Measurements from ENCODE around the gene CALML4. TPM values are rescaled to one million over a fixed set of nuclear protein-coding genes. Genes with fewer than 3 reads are reported as not detected.
"Not testable (repeated sequence)": the region's sequence is repeated elsewhere in the genome, so short reads cannot be mapped to it uniquely, and the experiment has no call there.

The CALML4 gene
- total and polyA plus RNA-seq, 7 donors, result 0.85 to 2.2 (median 1.4) TPM

DNA sequence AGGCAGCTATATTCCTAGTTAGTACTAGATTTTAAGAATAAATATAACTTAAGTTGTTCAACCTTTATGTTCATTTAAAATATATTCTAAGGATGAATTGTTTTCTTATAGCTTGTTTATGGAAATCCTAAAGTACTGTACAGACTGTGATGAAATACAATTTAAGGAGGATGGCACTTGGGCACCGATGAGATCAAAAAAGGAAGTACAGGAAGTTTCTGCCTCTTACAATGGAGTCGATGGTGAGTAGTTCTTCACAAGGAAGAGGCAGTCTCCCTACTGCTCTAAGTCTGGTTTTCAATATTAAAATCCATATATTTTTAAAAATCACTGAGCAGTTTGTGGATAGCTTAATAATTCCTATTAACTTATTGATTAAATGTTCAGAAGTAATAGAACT is 29.6 kb downstream of the CALML4 start:
- H3K9me3 ChIP-seq, result no peaks in the 10 kb centered on the region
- intact Hi-C loops (cut with DNase I), result no loop called here
- no peak for TF ChIP-seq CTCF (IDR thresholded peaks at IDR 0.05)
- H3K27ac ChIP-seq, result no peak overlapping the region
- peaks cover 0 to 47% of the 10 kb centered on the region in 2 donors for H3K36me3 ChIP-seq (ENCODE audit: insufficient read depth in 1 of 2, low read depth in 1 of 2)
- DNase-seq, result no peak
- no peaks in the 10 kb centered on the region for H3K4me1 ChIP-seq
- ATAC-seq, result no peak
- no peaks in the 10 kb centered on the region for H3K27me3 ChIP-seq (ENCODE audit: insufficient read depth in 3 of 3, low read length in 2 of 3)
- no peak overlapping the region for H3K4me3 ChIP-seq
- 61 to 75% (median 66%) methylated on average over 2 of the region's 2 CpGs for WGBS, 3 donors

DNA sequence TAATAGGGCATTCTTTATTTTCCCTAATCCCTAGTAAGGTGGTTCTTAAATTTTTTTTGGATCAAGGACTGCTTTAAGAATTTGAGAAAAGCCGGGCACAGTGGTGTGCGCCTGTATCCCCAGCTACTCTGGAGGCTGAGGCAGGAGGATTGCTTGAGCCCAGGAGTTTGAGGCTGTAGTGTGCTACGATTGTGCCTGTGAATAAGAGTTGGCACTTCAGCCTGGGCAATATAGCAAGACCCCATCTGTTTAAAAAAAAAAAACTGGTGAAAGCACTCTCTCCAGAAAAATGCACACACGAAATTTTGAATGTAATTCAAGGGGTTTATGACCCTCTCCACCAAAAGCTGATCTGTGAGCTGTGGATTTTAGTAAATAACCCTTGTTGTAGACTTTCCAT is 32.0 kb downstream of the CALML4 start:
- Histone ChIP-seq H3K27me3 (ENCODE audit: insufficient read depth in 3 of 3, low read length in 2 of 3) (no peaks in the 10 kb centered on the region), H3K4me3 (no peak overlapping the region), H3K27ac (no peak overlapping the region), H3K4me1 (no peaks in the 10 kb centered on the region), H3K9me3 (no peaks in the 10 kb centered on the region), H3K36me3 (ENCODE audit: insufficient read depth in 1 of 2, low read depth in 1 of 2) (peaks cover 2 to 53% of the 10 kb centered on the region in 2 donors)
- 95 to 98% (median 97%) methylated on average over 4 of the region's 4 CpGs for WGBS, 3 donors
- TF ChIP-seq CTCF (IDR thresholded peaks at IDR 0.05), result no peak
- DNase-seq, result no peak
- intact Hi-C loops (cut with DNase I), result no loop called here
- no peak for ATAC-seq

GRCh38 chr15:68172037-68172436 is 33.1 kb downstream of the CALML4 start:
- intact Hi-C loops (cut with DNase I); ATAC-seq; H3K4me1 ChIP-seq; H3K9me3 ChIP-seq; H3K4me3 ChIP-seq; DNase-seq; H3K27me3 ChIP-seq (ENCODE audit: insufficient read depth in 3 of 3, low read length in 2 of 3); H3K27ac ChIP-seq: not testable (repeated sequence)
- WGBS, 3 donors, result 69 to 95% (median 85%) methylated on average over 2 of the region's 2 CpGs
- peaks cover 2 to 43% of the 10 kb centered on the region in 2 donors for H3K36me3 ChIP-seq (ENCODE audit: insufficient read depth in 1 of 2, low read depth in 1 of 2)

GRCh38 chr15:68166847-68167246 is 38.3 kb downstream of the CALML4 start:
- Histone ChIP-seq H3K9me3 (no peaks in the 10 kb centered on the region), H3K4me1 (no peaks in the 10 kb centered on the region), H3K36me3 (ENCODE audit: insufficient read depth in 1 of 2, low read depth in 1 of 2) (peaks cover 8 to 35% of the 10 kb centered on the region in 2 donors), H3K27me3 (ENCODE audit: insufficient read depth in 3 of 3, low read length in 2 of 3) (no peaks in the 10 kb centered on the region), H3K27ac (no peak overlapping the region), H3K4me3 (no peak overlapping the region)
- ATAC-seq (no peak), DNase-seq (no peak)
- intact Hi-C loops (cut with DNase I), result no loop called here
- TF ChIP-seq CTCF (IDR thresholded peaks at IDR 0.05), result no peak
- WGBS, 3 donors, result 78 to 90% (median 84%) methylated on average over 4 of the region's 4 CpGs

DNA sequence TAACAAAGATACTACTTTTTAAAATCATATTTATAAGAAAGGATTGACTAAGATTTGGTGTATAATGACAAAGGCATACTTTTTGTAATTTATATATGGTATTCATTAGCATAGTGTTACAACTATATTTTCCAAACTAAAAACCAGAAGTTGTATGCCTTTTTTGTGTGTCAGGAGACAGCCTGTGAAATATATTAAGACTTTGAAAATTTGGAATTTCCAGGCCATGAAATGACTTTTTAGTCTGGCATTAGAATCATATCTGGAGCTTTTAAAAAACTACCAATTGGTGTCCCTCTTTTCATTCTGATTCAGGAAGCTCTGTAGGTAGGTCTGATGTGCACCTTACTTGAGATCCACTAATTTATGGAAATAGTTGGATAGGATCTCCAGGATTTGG is 41.9 kb downstream of the CALML4 start:
- intact Hi-C loops (cut with DNase I), result no loop called here
- no peak overlapping the region for H3K4me3 ChIP-seq
- no peak for TF ChIP-seq CTCF (IDR thresholded peaks at IDR 0.05)

More for the DNA sequence above, 41.9 kb downstream of the CALML4 start:
- ATAC-seq, result no peak
- no peaks in the 10 kb centered on the region for H3K9me3 ChIP-seq
- H3K4me1 ChIP-seq, result no peaks in the 10 kb centered on the region
- no peaks in the 10 kb centered on the region for H3K27me3 ChIP-seq (ENCODE audit: insufficient read depth in 3 of 3, low read length in 2 of 3)
- DNase-seq, result no peak
- no peak overlapping the region for H3K27ac ChIP-seq
- peaks cover 6 to 33% of the 10 kb centered on the region in 2 donors for H3K36me3 ChIP-seq (ENCODE audit: insufficient read depth in 1 of 2, low read depth in 1 of 2)

Data from psoas muscle (tissue), 8 donors.